OCI-LY1 (cell line): ENCODE data around the gene RNF40.

ENCODE experiments used
- EZH2 ChIP-seq: fragments of 200-600 bp; sonication (generic), shearing (Covaris generic); IDR thresholded peaks from 2 replicates; pipeline ENCODE4 v1.8.0; 2017; ENCODE audit warnings: borderline replicate concordance, mixed run types, mild to moderate bottlenecking, antibody characterized with exemption, low read length, moderate library complexity, mixed read lengths
- TF ChIP-seq, protein P1 (sequence below): fragments of 200-600 bp; sonication (generic), shearing (Covaris generic); IDR thresholded peaks from 2 replicates; pipeline ENCODE4 v1.5.1; 2017; ENCODE audit warnings: mild to moderate bottlenecking, antibody characterized with exemption, low read length, moderate library complexity, mixed read lengths

DNA sequence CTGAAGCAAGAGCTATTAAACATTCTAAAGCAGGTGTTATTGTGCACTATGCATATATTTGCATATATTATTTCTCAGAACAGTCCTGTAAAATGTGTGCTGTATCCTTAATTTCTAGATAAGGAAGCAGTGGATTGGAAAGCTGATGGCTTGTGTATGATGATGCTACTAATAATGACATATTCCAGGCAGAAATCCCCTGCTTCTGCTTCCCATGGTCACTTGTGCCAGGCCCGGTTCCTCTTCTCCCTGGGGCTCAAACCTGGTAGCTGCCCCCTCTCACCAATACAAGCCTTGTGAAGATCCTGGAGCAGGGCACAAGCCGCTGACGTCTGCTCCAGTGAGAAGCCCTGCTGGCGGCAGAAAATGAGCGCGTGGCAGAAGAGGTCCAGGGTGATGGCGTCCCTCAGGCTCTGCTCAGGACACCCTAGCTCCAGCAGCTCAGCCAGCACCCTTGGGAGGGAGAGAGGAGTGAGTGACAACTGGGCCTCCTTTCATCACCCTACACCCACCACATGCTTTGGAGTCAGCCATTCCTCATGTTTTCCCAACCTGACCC is 2.0 kb upstream of the RNF40 start:
- TF ChIP-seq, protein P1, sequence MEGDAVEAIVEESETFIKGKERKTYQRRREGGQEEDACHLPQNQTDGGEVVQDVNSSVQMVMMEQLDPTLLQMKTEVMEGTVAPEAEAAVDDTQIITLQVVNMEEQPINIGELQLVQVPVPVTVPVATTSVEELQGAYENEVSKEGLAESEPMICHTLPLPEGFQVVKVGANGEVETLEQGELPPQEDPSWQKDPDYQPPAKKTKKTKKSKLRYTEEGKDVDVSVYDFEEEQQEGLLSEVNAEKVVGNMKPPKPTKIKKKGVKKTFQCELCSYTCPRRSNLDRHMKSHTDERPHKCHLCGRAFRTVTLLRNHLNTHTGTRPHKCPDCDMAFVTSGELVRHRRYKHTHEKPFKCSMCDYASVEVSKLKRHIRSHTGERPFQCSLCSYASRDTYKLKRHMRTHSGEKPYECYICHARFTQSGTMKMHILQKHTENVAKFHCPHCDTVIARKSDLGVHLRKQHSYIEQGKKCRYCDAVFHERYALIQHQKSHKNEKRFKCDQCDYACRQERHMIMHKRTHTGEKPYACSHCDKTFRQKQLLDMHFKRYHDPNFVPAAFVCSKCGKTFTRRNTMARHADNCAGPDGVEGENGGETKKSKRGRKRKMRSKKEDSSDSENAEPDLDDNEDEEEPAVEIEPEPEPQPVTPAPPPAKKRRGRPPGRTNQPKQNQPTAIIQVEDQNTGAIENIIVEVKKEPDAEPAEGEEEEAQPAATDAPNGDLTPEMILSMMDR, result no peak
- no peak for TF ChIP-seq EZH2
